ENCODE data around the gene PPP6R2. TPM values are rescaled to one million over a fixed set of nuclear protein-coding genes. Genes with fewer than 3 reads are reported as not detected.

The PPP6R2 gene
- total RNA-seq, 1 experiment from 2014 or later, result 49.2 TPM

DNA sequence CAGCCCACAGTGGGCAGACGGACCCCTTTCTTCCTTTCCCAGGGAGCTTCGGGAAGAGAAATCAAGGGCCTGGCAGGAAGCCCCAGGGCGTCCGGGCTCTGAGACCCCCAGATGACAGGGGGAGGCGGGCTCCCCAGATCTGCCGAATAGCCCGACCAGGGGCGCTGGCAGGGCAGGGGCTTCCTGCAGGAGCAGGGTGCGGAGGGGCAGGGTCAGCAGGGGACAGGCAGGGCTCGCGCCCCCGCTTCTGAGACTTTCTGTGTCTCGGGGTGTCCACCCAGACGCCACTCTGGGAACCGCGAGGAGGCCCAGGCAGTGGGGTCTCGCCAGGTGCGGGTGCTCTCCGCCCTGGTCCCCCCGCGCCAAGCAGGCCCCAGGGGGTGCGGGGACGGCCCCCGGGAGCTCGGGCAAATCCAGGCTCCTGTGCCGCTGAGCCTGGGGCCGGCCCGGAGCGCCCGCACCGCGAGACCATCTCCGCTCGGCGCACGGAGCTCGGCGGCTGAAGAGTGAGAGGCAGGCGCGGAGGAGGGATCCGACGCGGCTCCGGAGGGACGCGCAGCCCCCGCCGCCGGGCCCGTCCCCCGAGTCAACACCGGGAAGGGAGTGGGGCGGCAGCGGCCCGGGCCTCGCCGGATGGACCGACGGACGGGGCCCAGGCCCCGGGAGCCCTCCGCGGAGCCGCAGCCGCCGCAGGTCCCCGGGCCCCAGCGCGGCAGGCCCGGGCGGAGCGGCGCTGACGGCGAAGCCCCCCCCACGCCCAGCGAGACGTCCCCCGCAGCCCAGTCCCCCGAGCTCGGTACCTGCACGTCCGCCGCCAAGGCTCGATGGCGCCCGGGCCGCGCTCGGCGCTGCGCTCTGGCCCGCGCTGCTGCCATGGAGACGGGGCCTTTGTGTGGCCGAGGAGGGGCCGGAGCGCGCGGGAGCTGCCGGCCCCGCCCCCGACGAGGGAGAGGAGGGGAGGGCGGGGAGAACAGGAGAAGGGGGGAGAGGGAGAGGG lies 36.1 kb upstream of the PPP6R2 start, which contains the start of gene PLXNB2:
TSS of gene PLXNB2 (minus strand) at position 894 of the 997 bp plus-strand sequence. CDS start 17,062 bp downstream, outside the sequence.
- Histone ChIP-seq H2AFZ (no peak within 1 kb of the TSS), H3K27me3 (ENCODE audit: insufficient read depth, low read depth) (no peaks in the 10 kb centered on the region), H3K36me3 (ENCODE audit: low read depth) (peaks cover 10% of the 10 kb centered on the region; the same call in 1 of the 2 replicates), H3K9me3 (ENCODE audit: insufficient read depth, low read depth) (no peaks in the 10 kb centered on the region), H3K27ac (peak within 1 kb of the TSS; percentile 92), H3K79me2 (ENCODE audit: low read depth) (peaks cover 50% of the 10 kb centered on the region), H3K4me2 (peak within 1 kb of the TSS; percentile 98), H4K20me1 (ENCODE audit: insufficient read depth) (peaks cover 28% of the 10 kb centered on the region), H3F3A (ENCODE audit: insufficient read depth, low read depth) (peaks cover 50% of the 10 kb centered on the region), H3K4me1 (replicated peaks; ENCODE audit: insufficient read depth) (peaks cover 42% of the 10 kb centered on the region), H3K9me2 (ENCODE audit: insufficient read depth) (no peaks in the 10 kb centered on the region), H3K4me3 (peak within 1 kb of the TSS; percentile 88)
- no peak for TF ChIP-seq EZH2 (IDR thresholded peaks at IDR 0.05; ENCODE audit: low read depth)
- BruUV-seq (replicated peaks), result TSS peak; percentile 21
- CTCF ChIA-PET, result interaction anchor here (0.6 kb wide), 1 partner anchor 12 kb away, joined by 4 read pairs; no protein-coding TSS in a partner anchor
- POLR2A ChIA-PET (ENCODE audit: unreplicated experiment), result interaction anchor here (0.6 kb wide), 3 partner anchors 14 to 103 kb away, joined by 3 to 27 read pairs (median 3); no protein-coding TSS in a partner anchor
- DNase-seq, result peak; percentile 72 to 76
- intact Hi-C loops (cut with micrococcal nuclease; ENCODE audit: unreplicated experiment), result loop anchor here (5.0 kb wide), 1 partner anchor 35 kb away; the partner anchor contains the start of gene MAPK11

DNA sequence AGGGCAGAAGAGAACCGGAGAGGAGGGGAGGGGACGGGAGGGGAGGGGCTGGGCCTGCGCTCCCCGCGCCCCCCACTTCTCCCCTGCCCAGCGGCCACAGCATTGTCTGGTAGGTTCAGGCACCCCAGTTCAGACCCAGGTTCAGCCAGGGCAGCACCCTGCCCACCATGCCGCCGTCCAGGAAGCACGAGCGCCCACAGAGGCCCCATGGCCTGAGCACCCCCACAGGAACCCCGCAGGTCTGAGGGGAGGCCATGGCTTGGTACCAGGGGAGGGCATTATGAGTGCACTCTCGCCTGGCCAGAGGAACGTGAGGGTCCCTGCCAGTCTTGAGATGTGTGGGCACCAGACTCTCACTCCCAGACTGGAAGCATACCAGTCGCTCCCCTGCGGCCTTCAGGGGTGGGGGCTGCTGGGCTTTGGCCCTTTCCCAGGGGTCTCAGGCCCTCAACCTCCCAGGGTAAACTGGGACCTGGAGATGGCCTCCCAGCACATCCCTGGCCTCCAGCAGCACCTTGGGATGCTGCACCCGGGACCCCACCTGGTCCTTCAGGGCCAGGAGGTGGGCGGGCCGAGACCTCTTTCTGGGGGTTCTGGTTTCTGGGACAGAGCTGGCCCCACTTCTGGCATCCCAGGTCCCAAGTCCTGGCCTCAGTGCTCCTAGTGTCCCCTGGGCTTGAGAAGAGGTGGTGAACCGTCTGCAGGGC lies 35.1 kb upstream of the PPP6R2 start:
- H3F3A ChIP-seq (ENCODE audit: insufficient read depth, low read depth), result peaks cover 44% of the 10 kb centered on the region
- intact Hi-C loops (cut with micrococcal nuclease; ENCODE audit: unreplicated experiment), result loop anchor here (5.0 kb wide), 1 partner anchor 36 kb away; the partner anchor contains the start of gene MAPK11
- no peak overlapping the region for H3K27ac ChIP-seq
- no peak for DNase-seq
- H3K4me3 ChIP-seq, result no peak overlapping the region
- H3K36me3 ChIP-seq (ENCODE audit: low read depth), result peaks cover 2% of the 10 kb centered on the region; the same call in 1 of the 2 replicates
- ChIA-PET CTCF (no interaction called here), POLR2A (ENCODE audit: unreplicated experiment) (interaction anchor here (0.6 kb wide), 2 partner anchors 15 to 104 kb away, joined by 3 to 27 read pairs; no protein-coding TSS in a partner anchor)
- no peaks in the 10 kb centered on the region for H3K9me3 ChIP-seq (ENCODE audit: insufficient read depth, low read depth)
- TF ChIP-seq EZH2 (IDR thresholded peaks at IDR 0.05; ENCODE audit: low read depth), result no peak
- TF ChIP-seq, protein P1, sequence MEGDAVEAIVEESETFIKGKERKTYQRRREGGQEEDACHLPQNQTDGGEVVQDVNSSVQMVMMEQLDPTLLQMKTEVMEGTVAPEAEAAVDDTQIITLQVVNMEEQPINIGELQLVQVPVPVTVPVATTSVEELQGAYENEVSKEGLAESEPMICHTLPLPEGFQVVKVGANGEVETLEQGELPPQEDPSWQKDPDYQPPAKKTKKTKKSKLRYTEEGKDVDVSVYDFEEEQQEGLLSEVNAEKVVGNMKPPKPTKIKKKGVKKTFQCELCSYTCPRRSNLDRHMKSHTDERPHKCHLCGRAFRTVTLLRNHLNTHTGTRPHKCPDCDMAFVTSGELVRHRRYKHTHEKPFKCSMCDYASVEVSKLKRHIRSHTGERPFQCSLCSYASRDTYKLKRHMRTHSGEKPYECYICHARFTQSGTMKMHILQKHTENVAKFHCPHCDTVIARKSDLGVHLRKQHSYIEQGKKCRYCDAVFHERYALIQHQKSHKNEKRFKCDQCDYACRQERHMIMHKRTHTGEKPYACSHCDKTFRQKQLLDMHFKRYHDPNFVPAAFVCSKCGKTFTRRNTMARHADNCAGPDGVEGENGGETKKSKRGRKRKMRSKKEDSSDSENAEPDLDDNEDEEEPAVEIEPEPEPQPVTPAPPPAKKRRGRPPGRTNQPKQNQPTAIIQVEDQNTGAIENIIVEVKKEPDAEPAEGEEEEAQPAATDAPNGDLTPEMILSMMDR (conservative IDR thresholded peaks at IDR 0.05), result no peak
- no peaks in the 10 kb centered on the region for H3K9me2 ChIP-seq (ENCODE audit: insufficient read depth)
- no peak overlapping the region for H2AFZ ChIP-seq
- no peak overlapping the region for H3K4me2 ChIP-seq
- no peaks in the 10 kb centered on the region for H3K27me3 ChIP-seq (ENCODE audit: insufficient read depth, low read depth)
- peaks cover 32% of the 10 kb centered on the region for H3K4me1 ChIP-seq (replicated peaks; ENCODE audit: insufficient read depth)
- peaks cover 40% of the 10 kb centered on the region for H3K79me2 ChIP-seq (ENCODE audit: low read depth)
- H4K20me1 ChIP-seq (ENCODE audit: insufficient read depth), result peaks cover 18% of the 10 kb centered on the region
- BruUV-seq (replicated peaks), result no TSS peak

DNA sequence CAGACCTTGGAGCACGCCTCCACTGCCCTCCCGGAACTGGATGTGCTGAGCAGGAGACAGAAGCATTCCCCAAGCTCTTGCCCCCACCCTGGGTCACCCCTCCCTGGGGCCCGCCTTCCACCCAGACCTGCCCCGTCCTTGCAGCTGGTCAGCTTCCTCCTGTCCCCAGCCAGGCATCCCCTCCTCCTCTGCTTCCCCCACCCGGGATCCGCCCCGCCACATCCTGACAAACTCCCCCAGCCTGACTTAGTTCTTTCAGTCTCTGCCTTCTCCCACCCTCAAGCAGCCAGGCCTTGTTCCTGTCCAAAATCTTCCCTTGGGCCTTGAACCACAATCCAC lies 34.6 kb upstream of the PPP6R2 start:
- Histone ChIP-seq H3K9me3 (ENCODE audit: insufficient read depth, low read depth) (no peaks in the 10 kb centered on the region), H4K20me1 (ENCODE audit: insufficient read depth) (peaks cover 13% of the 10 kb centered on the region), H3K4me3 (no peak overlapping the region), H2AFZ (no peak overlapping the region), H3K79me2 (ENCODE audit: low read depth) (peaks cover 35% of the 10 kb centered on the region), H3K4me2 (no peak overlapping the region), H3F3A (ENCODE audit: insufficient read depth, low read depth) (peaks cover 42% of the 10 kb centered on the region), H3K36me3 (ENCODE audit: low read depth) (no peaks in the 10 kb centered on the region), H3K27me3 (ENCODE audit: insufficient read depth, low read depth) (no peaks in the 10 kb centered on the region), H3K9me2 (ENCODE audit: insufficient read depth) (no peaks in the 10 kb centered on the region), H3K4me1 (replicated peaks; ENCODE audit: insufficient read depth) (peaks cover 27% of the 10 kb centered on the region), H3K27ac (no peak overlapping the region)
- intact Hi-C loops (cut with micrococcal nuclease; ENCODE audit: unreplicated experiment), result loop anchor here (5.0 kb wide), 1 partner anchor 36 kb away; the partner anchor contains the start of gene MAPK11
- DNase-seq, result peak in 1 of 2 experiments; percentile 62
- no TSS peak for BruUV-seq (replicated peaks)
- TF ChIP-seq, protein P1 (conservative IDR thresholded peaks at IDR 0.05), result no peak
- no peak for TF ChIP-seq EZH2 (IDR thresholded peaks at IDR 0.05; ENCODE audit: low read depth)
- CTCF ChIA-PET, result no interaction called here
- POLR2A ChIA-PET (ENCODE audit: unreplicated experiment), result no interaction called here
